IPS DF 6.9 (cell line): ENCODE data around the gene TMX4.

Source experiments
- DNase-seq: peaks from one replicate; pipeline ENCODE4 v3.0.0-alpha.2; 2013; ENCODE audit warnings: low read depth, low spot score
- H3K27ac ChIP-seq: one replicate; pipeline ENCODE4 v1.5.1; 2013; ENCODE audit warnings: low read length, control low read depth
- H3K27me3 ChIP-seq: 2 replicates; pipeline ENCODE4 v1.6.1; 2013; ENCODE audit warnings: mild to moderate bottlenecking, low read length; ENCODE audit not compliant: control insufficient read depth, insufficient read depth
- H3K36me3 ChIP-seq: 2 replicates; pipeline ENCODE4 v1.6.1; 2013; ENCODE audit warnings: low read length; ENCODE audit not compliant: control insufficient read depth, insufficient read depth
- H3K4me1 ChIP-seq: 2 replicates; pipeline ENCODE4 v1.6.1; 2013; ENCODE audit warnings: low read length; ENCODE audit not compliant: control insufficient read depth, insufficient read depth
- H3K4me3 ChIP-seq: 2 replicates; pipeline ENCODE4 v1.5.1; 2013; ENCODE audit warnings: mild to moderate bottlenecking, low read length
- H3K9me3 ChIP-seq: 2 replicates; pipeline ENCODE4 v1.6.1; 2013; ENCODE audit warnings: low read length, inconsistent platforms; ENCODE audit not compliant: control insufficient read depth, insufficient read depth
- WGBS: extraction: QIAGEN DNeasy Blood & Tissue Kit; methylation state at CpG from one replicate; pipeline ENCODE4 v1.1.7; 2013; ENCODE audit warnings: mixed read lengths, missing lambda C conversion rate; ENCODE audit not compliant: insufficient read length, insufficient coverage; 5-methylcytosine and 5-hydroxymethylcytosine counted together

Gene TMX4

GRCh38 chr20:8019998-8020247 lies 362 bp upstream of the TMX4 start:
- H3K36me3 ChIP-seq: no peaks in the 10 kb centered on the region
- no peaks in the 10 kb centered on the region for H3K4me1 ChIP-seq
- H3K27ac ChIP-seq: no peak overlapping the region
- DNase-seq: no peak
- WGBS: no CpG with 5 or more reads among the region's 3 CpGs
- H3K4me3 ChIP-seq: peak overlapping the region; percentile 83; the same call in 1 of the 2 replicates
- no peaks in the 10 kb centered on the region for H3K9me3 ChIP-seq
- H3K27me3 ChIP-seq: no peaks in the 10 kb centered on the region

GRCh38 chr20:8018958-8019245 lies 659 bp downstream of the TMX4 start:
- no peak for DNase-seq
- Histone ChIP-seq H3K9me3 (no peaks in the 10 kb centered on the region), H3K27me3 (no peaks in the 10 kb centered on the region), H3K4me1 (no peaks in the 10 kb centered on the region), H3K4me3 (peak overlapping the region; percentile 83; the same call in 1 of the 2 replicates), H3K27ac (no peak overlapping the region), H3K36me3 (no peaks in the 10 kb centered on the region)
- no CpG with 5 or more reads among the region's 23 CpGs for whole genome bisulfite sequencing

GRCh38 chr20:8012724-8013123 lies 6.8 kb downstream of the TMX4 start:
- H3K27me3 ChIP-seq: no peaks in the 10 kb centered on the region
- WGBS: no CpG with 5 or more reads among the region's 1 CpG

GRCh38 chr20:8008733-8009132 lies 10.8 kb downstream of the TMX4 start:
- Histone ChIP-seq H3K4me3 (no peak overlapping the region), H3K27me3 (no peaks in the 10 kb centered on the region), H3K9me3 (no peaks in the 10 kb centered on the region), H3K36me3 (no peaks in the 10 kb centered on the region), H3K4me1 (no peaks in the 10 kb centered on the region; the same call in 1 of the 2 replicates), H3K27ac (no peak overlapping the region)
- no CpG with 5 or more reads among the region's 2 CpGs for WGBS
- no peak for DNase-seq

More at GRCh38 chr20:8012724-8013123, 6.8 kb downstream of the TMX4 start:
- Histone ChIP-seq H3K9me3 (no peaks in the 10 kb centered on the region), H3K4me3 (no peak overlapping the region), H3K36me3 (no peaks in the 10 kb centered on the region), H3K27ac (no peak overlapping the region), H3K4me1 (no peaks in the 10 kb centered on the region)
- no peak for DNase-seq

- WGBS: 100% methylated on average over 1 of the region's 1 CpG
- Histone ChIP-seq H3K27ac (no peak overlapping the region), H3K4me1 (no peaks in the 10 kb centered on the region; the same call in 1 of the 2 replicates), H3K27me3 (no peaks in the 10 kb centered on the region), H3K4me3 (no peak overlapping the region), H3K9me3 (no peaks in the 10 kb centered on the region), H3K36me3 (no peaks in the 10 kb centered on the region)
- DNase-seq: no peak
Observed at GRCh38 chr20:8007490-8007889, 12.1 kb downstream of the TMX4 start.

GRCh38 chr20:8005575-8006366 lies 13.8 kb downstream of the TMX4 start:
- Histone ChIP-seq H3K27me3 (no peaks in the 10 kb centered on the region), H3K4me3 (no peak overlapping the region), H3K4me1 (no peaks in the 10 kb centered on the region; the same call in 1 of the 2 replicates), H3K9me3 (no peaks in the 10 kb centered on the region), H3K27ac (no peak overlapping the region), H3K36me3 (no peaks in the 10 kb centered on the region)
- no peak for DNase-seq
- no CpG with 5 or more reads among the region's 19 CpGs for WGBS

GRCh38 chr20:8005033-8005432 lies 14.5 kb downstream of the TMX4 start:
- Histone ChIP-seq H3K4me1 (no peaks in the 10 kb centered on the region; the same call in 1 of the 2 replicates), H3K9me3 (no peaks in the 10 kb centered on the region), H3K36me3 (no peaks in the 10 kb centered on the region), H3K4me3 (no peak overlapping the region), H3K27me3 (no peaks in the 10 kb centered on the region), H3K27ac (no peak overlapping the region)
- no CpG with 5 or more reads among the region's 2 CpGs for WGBS
- no peak for DNase-seq

- no CpG with 5 or more reads among the region's 1 CpG for WGBS
- H3K4me3 ChIP-seq: no peak overlapping the region
- DNase-seq: no peak
- H3K9me3 ChIP-seq: no peaks in the 10 kb centered on the region
- H3K27ac ChIP-seq: no peak overlapping the region
- no peaks in the 10 kb centered on the region for H3K36me3 ChIP-seq
- H3K4me1 ChIP-seq: no peaks in the 10 kb centered on the region
- no peaks in the 10 kb centered on the region for H3K27me3 ChIP-seq
Observed at GRCh38 chr20:8002056-8002455, 17.5 kb downstream of the TMX4 start.

GRCh38 chr20:8000796-8001195 lies 18.8 kb downstream of the TMX4 start:
- Histone ChIP-seq H3K9me3 (no peaks in the 10 kb centered on the region), H3K27me3 (no peaks in the 10 kb centered on the region), H3K4me3 (no peak overlapping the region), H3K27ac (no peak overlapping the region), H3K36me3 (no peaks in the 10 kb centered on the region), H3K4me1 (no peaks in the 10 kb centered on the region)
- no peak for DNase-seq

- H3K27me3 ChIP-seq: no peaks in the 10 kb centered on the region
Observed at GRCh38 chr20:7996898-7997297, 22.7 kb downstream of the TMX4 start.

GRCh38 chr20:7994809-7995208 lies 24.8 kb downstream of the TMX4 start:
- no CpG with 5 or more reads among the region's 1 CpG for WGBS
- H3K9me3 ChIP-seq: peaks cover 1% of the 10 kb centered on the region; the same call in 1 of the 2 replicates
- no peaks in the 10 kb centered on the region for H3K36me3 ChIP-seq

More at GRCh38 chr20:7996898-7997297, 22.7 kb downstream of the TMX4 start:
- no peak for DNase-seq
- WGBS: no CpG with 5 or more reads among the region's 3 CpGs
- H3K4me3 ChIP-seq: no peak overlapping the region
- H3K27ac ChIP-seq: no peak overlapping the region
- H3K9me3 ChIP-seq: peaks cover 1% of the 10 kb centered on the region; the same call in 1 of the 2 replicates
- no peaks in the 10 kb centered on the region for H3K4me1 ChIP-seq
- H3K36me3 ChIP-seq: no peaks in the 10 kb centered on the region

More at GRCh38 chr20:7994809-7995208, 24.8 kb downstream of the TMX4 start:
- Histone ChIP-seq H3K27ac (no peak overlapping the region), H3K4me3 (no peak overlapping the region), H3K4me1 (no peaks in the 10 kb centered on the region), H3K27me3 (no peaks in the 10 kb centered on the region)
- no peak for DNase-seq
